GM12878 (cell line): ENCODE results near the gene TMEM120B.

Experiments
- BHLHE40 ChIP-seq, 2 experiments: fragments of 450-650 bp in 1 of 2; IDR thresholded peaks; 2 replicates each; pipeline ENCODE4 v1.6.1; 2011 to 2017; ENCODE audit warnings: low read depth in 2 of 2, borderline replicate concordance in 1 of 2, improper control_type of control experiment in 1 of 2, low read length in 1 of 2, mild to moderate bottlenecking in 1 of 2
- CBFB ChIP-seq: IDR thresholded peaks from 2 replicates; pipeline ENCODE4 v1.6.1; 2016; ENCODE audit warnings: antibody characterized with exemption, low read depth
- CTCF ChIP-seq, 3 experiments: IDR thresholded peaks in 2 of 3; conservative IDR thresholded peaks in 1 of 3; 2 replicates each; pipeline ENCODE4 v1.5.1; 2011; ENCODE audit warnings: low read depth in 3 of 3, low read length in 3 of 3, mild to moderate bottlenecking in 3 of 3, control low read depth in 2 of 3, moderate library complexity in 2 of 3, inconsistent platforms in 1 of 3, mixed read lengths in 1 of 3; ENCODE audit not compliant: control insufficient read depth in 2 of 3, insufficient read depth in 1 of 3; ENCODE audit errors: extremely low read depth in 1 of 3
- E2F8 ChIP-seq: fragments of 450-650 bp; IDR thresholded peaks from 2 replicates; pipeline ENCODE4 v1.6.1; 2018; ENCODE audit warnings: mild to moderate bottlenecking, low read depth, moderate library complexity; ENCODE audit not compliant: partially characterized antibody
- EGR1 ChIP-seq, 2 experiments: IDR thresholded peaks; 1 replicate in 1 of 2; 2 replicates in 1 of 2; pipeline ENCODE4 v1.6.1; 2011 to 2012; ENCODE audit warnings: low read depth in 2 of 2, low read length in 2 of 2, borderline replicate concordance in 1 of 2, mild to moderate bottlenecking in 1 of 2, moderate library complexity in 1 of 2
- JUND ChIP-seq: IDR thresholded peaks from 2 replicates; pipeline ENCODE4 v1.6.1; 2012; ENCODE audit warnings: low read depth, mild to moderate bottlenecking, low read length, improper control_type of control experiment, moderate library complexity
- MAX ChIP-seq: IDR thresholded peaks from 2 replicates; pipeline ENCODE4 v1.6.1; 2012; ENCODE audit warnings: low read depth, low read length, improper control_type of control experiment
- POLR2A ChIP-seq: IDR thresholded peaks from 2 replicates; pipeline ENCODE4 v1.6.1; 2011; ENCODE audit warnings: low read depth, mild to moderate bottlenecking, low read length
- POLR2AphosphoS5 ChIP-seq: IDR thresholded peaks from 2 replicates; pipeline ENCODE4 v1.6.1; 2011; ENCODE audit warnings: mild to moderate bottlenecking, low read length, inconsistent platforms
- TARDBP ChIP-seq: IDR thresholded peaks from 2 replicates; pipeline ENCODE4 v1.6.1; 2016; ENCODE audit warnings: borderline replicate concordance
- USF1 ChIP-seq: IDR thresholded peaks from 2 replicates; pipeline ENCODE4 v1.6.1; 2011; ENCODE audit warnings: borderline replicate concordance, low read depth, mild to moderate bottlenecking, moderate library complexity, mixed read lengths, low read length; ENCODE audit not compliant: insufficient read depth; ENCODE audit errors: extremely low read length

DNA sequence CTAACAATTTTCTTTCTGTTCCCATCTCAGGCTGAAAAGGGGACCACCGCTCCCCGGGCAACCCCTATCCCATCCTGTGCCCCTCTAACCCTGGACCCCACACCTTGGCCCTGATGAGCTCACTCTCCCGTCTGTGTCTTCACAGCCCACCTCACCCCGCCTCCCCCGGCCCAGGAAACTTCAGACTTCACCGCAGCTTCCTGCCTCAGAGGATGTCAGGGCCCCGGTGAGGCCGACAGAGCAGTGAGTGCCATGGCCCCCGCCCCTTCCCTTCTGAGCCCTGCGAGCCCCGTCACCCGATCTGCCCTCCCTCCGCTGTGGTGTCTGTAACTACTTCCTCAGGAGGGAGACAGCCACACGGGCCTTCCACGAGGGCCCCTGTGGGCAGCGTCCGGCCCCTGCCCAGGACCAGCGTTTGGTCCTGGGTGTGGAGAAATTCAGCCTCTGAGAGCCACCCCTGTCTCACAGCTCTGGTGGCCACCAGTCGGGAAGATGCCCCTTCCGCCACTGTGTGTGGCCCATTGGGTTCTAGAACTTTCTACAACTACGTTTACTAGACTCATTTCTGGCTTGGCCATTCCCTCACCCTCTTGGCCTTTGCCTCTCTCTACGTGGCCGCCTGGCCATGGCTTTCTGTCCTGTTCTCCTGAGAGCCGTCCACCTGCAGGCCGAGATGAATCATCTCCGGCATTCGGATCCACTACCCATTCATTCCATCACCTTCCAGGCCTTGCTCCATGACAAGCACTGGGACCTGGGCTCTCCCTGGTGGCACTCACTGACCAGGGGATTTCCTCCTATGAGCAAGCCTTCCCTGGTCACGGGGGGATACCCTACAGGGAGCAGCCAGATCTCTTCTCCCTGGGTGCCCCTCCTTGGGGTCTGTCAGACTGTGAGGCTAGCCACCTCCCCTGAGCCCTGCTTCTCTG, 77.5 kb downstream of the TMEM120B start:
- TF ChIP-seq MAX (no peak), JUND (no peak), TARDBP (no peak), E2F8 (peak; percentile 22), USF1 (no peak), CTCF (IDR thresholded peaks at IDR 0.05 in 2 of 3, conservative IDR thresholded peaks at IDR 0.05 in 1 of 3; ENCODE audit: control insufficient read depth in 2 of 3, extremely low read depth in 1 of 3, insufficient read depth in 1 of 3, low read depth in 3 of 3, low read length in 3 of 3) (no peak), POLR2AphosphoS5 (peak; percentile 67; the same call in 1 of the 2 replicates), BHLHE40 (IDR thresholded peaks at IDR 0.05; ENCODE audit: borderline replicate concordance in 1 of 2, low read depth in 2 of 2, low read length in 1 of 2) (peak; percentile 53 to 84; a peak in 3 of 4 replicates), POLR2A (peak; percentile 84), CBFB (peak; percentile 71), EGR1 (IDR thresholded peaks at IDR 0.05; ENCODE audit: borderline replicate concordance in 1 of 2, low read depth in 2 of 2, low read length in 2 of 2) (peak in 1 of 2 experiments; percentile 63; a peak in 2 of 3 replicates)
